HG02840 (cell line): Measurements from ENCODE around the gene DENND1A.

Experiments used
- ATAC-seq: cut with Tn5 transposase; IDR thresholded peaks from one replicate; pipeline ENCODE4 v1.9.1; 2021; ENCODE audit warnings: mild to moderate bottlenecking, moderate library complexity, moderate number of reproducible peaks; ENCODE audit not compliant: unreplicated experiment, low FRiP score

DENND1A gene

GRCh38 chr9:123369296-123369695 is 560.6 kb downstream of the DENND1A start:
- ATAC-seq, result no peak

- no peak for ATAC-seq
Measured at GRCh38 chr9:123368536-123369153, 561.3 kb downstream of the DENND1A start.

- no peak for ATAC-seq
Measured at GRCh38 chr9:123368023-123368422, 561.9 kb downstream of the DENND1A start.

GRCh38 chr9:123365881-123366528 is 563.9 kb downstream of the DENND1A start:
- no peak for ATAC-seq

GRCh38 chr9:123365287-123365880 is 564.5 kb downstream of the DENND1A start:
- no peak for ATAC-seq

- no peak for ATAC-seq
Measured at GRCh38 chr9:123364241-123364824, 565.6 kb downstream of the DENND1A start.

GRCh38 chr9:123362856-123363255 is 567.1 kb downstream of the DENND1A start:
- ATAC-seq, result no peak

- no peak for ATAC-seq
Measured at GRCh38 chr9:123361731-123362510, 568.0 kb downstream of the DENND1A start.

- no peak for ATAC-seq
Measured at GRCh38 chr9:123361086-123361730, 568.7 kb downstream of the DENND1A start.

GRCh38 chr9:123360161-123361085 is 569.5 kb downstream of the DENND1A start:
- ATAC-seq, result no peak

- no peak for ATAC-seq
Measured at GRCh38 chr9:123359546-123359945, 570.4 kb downstream of the DENND1A start.

GRCh38 chr9:123359106-123359505 is 570.8 kb downstream of the DENND1A start:
- ATAC-seq, result no peak

- no peak for ATAC-seq
Measured at GRCh38 chr9:123358181-123358905, 571.6 kb downstream of the DENND1A start.

- no peak for ATAC-seq
Measured at GRCh38 chr9:123357743-123358059, 572.2 kb downstream of the DENND1A start.

GRCh38 chr9:123356851-123357742 is 572.8 kb downstream of the DENND1A start:
- no peak for ATAC-seq

GRCh38 chr9:123355761-123356431 is 574.0 kb downstream of the DENND1A start, which contains the start of gene CRB2:
CRB2 (plus strand) TSS chr9:123356197; CDS start chr9:123356261, 64 bp downstream.
- no peak for ATAC-seq
